HL-60 (cell line): ENCODE measurements around the gene ADGRA1.

Experiments used
- CTCF ChIP-seq: IDR thresholded peaks from one replicate; pipeline ENCODE4 v1.5.1; 2011; ENCODE audit warnings: low read length, control low read depth, inconsistent platforms; ENCODE audit not compliant: insufficient read depth
- GABPA ChIP-seq: IDR thresholded peaks from 2 replicates; pipeline ENCODE4 v1.6.1; 2012; ENCODE audit warnings: low read depth
- POLR2AphosphoS5 ChIP-seq: IDR thresholded peaks from 2 replicates; pipeline ENCODE4 v1.6.1; 2012; ENCODE audit warnings: low read depth
- REST ChIP-seq: IDR thresholded peaks from 2 replicates; pipeline ENCODE4 v1.6.1; 2012; ENCODE audit warnings: low read depth; ENCODE audit not compliant: insufficient replicate concordance
- SPI1 ChIP-seq: IDR thresholded peaks from 2 replicates; pipeline ENCODE4 v1.6.1; 2012; ENCODE audit warnings: low read depth, mild to moderate bottlenecking, borderline replicate concordance

DNA sequence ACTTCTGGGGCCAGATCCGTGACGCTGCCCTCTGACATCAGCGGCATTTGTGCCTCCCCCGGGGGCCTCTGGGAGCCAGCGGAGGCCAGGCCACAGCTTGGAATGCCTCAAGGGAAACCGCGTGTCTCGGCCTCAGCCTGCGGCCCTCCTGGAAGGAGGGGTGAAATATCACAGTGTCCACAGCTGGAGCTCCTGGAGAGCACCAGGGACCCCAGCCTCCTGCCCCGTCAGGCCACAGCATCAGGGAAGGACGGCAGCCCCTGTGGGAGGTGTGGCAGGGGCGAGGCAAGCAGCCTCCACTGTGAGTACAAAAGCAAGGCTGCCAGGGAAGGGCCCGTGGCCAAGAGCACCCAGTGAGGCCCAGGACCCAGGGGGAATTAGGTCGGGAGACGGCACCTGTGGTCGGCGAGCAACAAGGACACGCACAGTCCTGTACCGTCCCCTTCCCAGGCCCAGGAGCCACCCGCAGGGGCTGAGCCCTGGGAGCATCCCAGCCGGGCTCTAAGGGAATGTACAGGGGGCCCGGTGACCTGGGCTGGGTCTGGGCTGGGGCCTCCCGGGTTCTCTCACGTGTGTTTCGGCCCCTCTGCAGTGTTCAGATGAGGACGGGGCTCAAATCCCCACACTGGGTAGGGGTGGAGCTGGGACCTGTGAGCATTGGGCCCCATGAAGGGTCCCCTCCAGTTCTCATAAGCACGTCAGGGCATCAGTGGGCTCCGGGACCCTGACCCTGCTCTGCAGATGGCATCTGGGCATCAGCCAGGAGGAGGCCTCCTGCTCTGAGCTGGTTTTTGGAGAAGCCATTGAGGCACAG, 53.6 kb downstream of the ADGRA1 start:
- TF ChIP-seq CTCF (no peak), REST (no peak), POLR2AphosphoS5 (no peak), GABPA (no peak), SPI1 (no peak)
